GM12878 (cell line): ENCODE results near the gene PANK1. TPM values are rescaled to one million over a fixed set of nuclear protein-coding genes. Genes with fewer than 3 reads are reported as not detected.

Source experiments
- ATAC-seq: fragments of 200-7000 bp; cut with Tn5 transposase; 3 replicates; pipeline ENCODE4 v1.9.1; 2020; ENCODE audit warnings: mild to moderate bottlenecking, moderate library complexity
- BruUV-seq: library from RNA; stranded (reverse); fragments of 400-500 nt; replicated peaks from 2 replicates; lab custom pipeline; 2021; lab: Mats Ljungman, UMichigan
- CTCF ChIA-PET: fragments of 300-600 bp; sonication (Branson Sonifier 250); formaldehyde crosslinking; extraction: SDS; loops from one replicate; lab custom pipeline; 2021; ENCODE audit warnings: inconsistent platforms; lab: Yijun Ruan, JAX
- POLR2A ChIA-PET: fragments of 350-600 bp; formaldehyde crosslinking; extraction: SDS; loops from one replicate; lab custom pipeline; 2021; ENCODE audit warnings: inconsistent platforms; lab: Charles Lee
- RAD21 ChIA-PET: fragments of 300-600 bp; sonication (Branson Sonifier 250); formaldehyde crosslinking; loops from one replicate; lab custom pipeline; 2023; ENCODE audit warnings: antibody characterized with exemption; ENCODE audit not compliant: unreplicated experiment; lab: Charles Lee
- SMC1A ChIA-PET: fragments of 300-600 bp; sonication (Branson Sonifier 250); formaldehyde crosslinking; loops from one replicate; lab custom pipeline; 2023; ENCODE audit not compliant: unreplicated experiment, uncharacterized antibody; lab: Charles Lee
- DNase-seq: peaks from one replicate; pipeline ENCODE4 v3.0.0-alpha.2; 2011; ENCODE audit warnings: low read depth, low spot score
- FAIRE-seq: peaks from 3 replicates; lab custom pipeline; 2011; peaks lifted over from hg19 to GRCh38; lab: Jason Lieb, UNC
- H2AFZ ChIP-seq: 2 replicates; pipeline ENCODE4 v1.6.0; 2011; ENCODE audit warnings: low read depth, low read length, control low read depth; ENCODE audit not compliant: control insufficient read depth
- H3K27ac ChIP-seq: 2 replicates; pipeline ENCODE4 v1.5.1; 2011; ENCODE audit warnings: control low read depth; ENCODE audit not compliant: control insufficient read depth, insufficient read depth
- H3K27me3 ChIP-seq, 2 experiments: replicated peaks in 1 of 2; 2 replicates each; pipeline versions ENCODE4 v1.6.0 to v1.6.1; 2011; ENCODE audit warnings: low read length in 1 of 2; ENCODE audit not compliant: control insufficient read depth in 2 of 2, insufficient read depth in 2 of 2
- H3K36me3 ChIP-seq, 2 experiments: 2 replicates each; pipeline ENCODE4 v1.5.1; 2011; ENCODE audit warnings: low read length in 1 of 2; ENCODE audit not compliant: control insufficient read depth in 2 of 2, insufficient read depth in 2 of 2
- H3K4me1 ChIP-seq: 2 replicates; pipeline ENCODE4 v1.6.1; 2011; ENCODE audit warnings: mild to moderate bottlenecking, low read length, moderate library complexity, mixed read lengths; ENCODE audit not compliant: control insufficient read depth, insufficient read depth
- H3K4me2 ChIP-seq: 2 replicates; pipeline ENCODE4 v1.6.0; 2011; ENCODE audit warnings: control low read depth; ENCODE audit not compliant: control insufficient read depth, insufficient read depth
- H3K4me3 ChIP-seq: fragments of 200-600 bp; sonication (generic); 2 replicates; pipeline ENCODE4 v1.5.1; 2016
- H3K79me2 ChIP-seq: 2 replicates; pipeline ENCODE4 v1.6.0; 2011; ENCODE audit warnings: low read length; ENCODE audit not compliant: control insufficient read depth, insufficient read depth
- H3K9ac ChIP-seq: 2 replicates; pipeline ENCODE4 v1.8.0; 2011; ENCODE audit warnings: low read length, control low read depth, mixed read lengths; ENCODE audit not compliant: control insufficient read depth, insufficient read depth
- H3K9me3 ChIP-seq: replicated peaks from 3 replicates; pipeline ENCODE4 v1.5.1; 2011; ENCODE audit warnings: mild to moderate bottlenecking, low read length; ENCODE audit not compliant: control insufficient read depth, insufficient read depth
- H4K20me1 ChIP-seq: 2 replicates; pipeline ENCODE4 v1.6.0; 2011; ENCODE audit not compliant: control insufficient read depth, insufficient read depth
- ATF2 ChIP-seq: IDR thresholded peaks from 2 replicates; pipeline ENCODE4 v1.6.1; 2012; ENCODE audit warnings: low read length, inconsistent platforms
- ATF7 ChIP-seq: fragments of 450-650 bp; IDR thresholded peaks from 2 replicates; pipeline ENCODE4 v1.6.1; 2016; ENCODE audit warnings: low read depth, mild to moderate bottlenecking
- BACH1 ChIP-seq: fragments of 450-650 bp; IDR thresholded peaks from 2 replicates; pipeline ENCODE4 v1.6.1; 2017; ENCODE audit warnings: mild to moderate bottlenecking, borderline replicate concordance
- CBX3 ChIP-seq: fragments of 200-600 bp; sonication (generic); IDR thresholded peaks from 2 replicates; pipeline ENCODE4 v1.6.1; 2016; ENCODE audit warnings: low read depth, borderline replicate concordance
- ELK1 ChIP-seq: IDR thresholded peaks from 2 replicates; pipeline ENCODE4 v1.6.1; 2012; ENCODE audit warnings: low read depth, low read length, improper control_type of control experiment
- MTA2 ChIP-seq: fragments of 450-650 bp; IDR thresholded peaks from 2 replicates; pipeline ENCODE4 v1.6.1; 2016; ENCODE audit warnings: low read depth, mild to moderate bottlenecking, moderate library complexity
- NR2C2 ChIP-seq: IDR thresholded peaks from 2 replicates; pipeline ENCODE4 v1.6.1; 2011; ENCODE audit warnings: borderline replicate concordance, low read depth; ENCODE audit not compliant: control insufficient read depth, insufficient read length
- REST ChIP-seq: IDR thresholded peaks from 2 replicates; pipeline ENCODE4 v1.6.1; 2012; ENCODE audit warnings: mild to moderate bottlenecking, low read depth, low read length
- SIN3A ChIP-seq: IDR thresholded peaks from 2 replicates; pipeline ENCODE4 v1.6.1; 2012; ENCODE audit warnings: low read depth, low read length, improper control_type of control experiment
- TCF7 ChIP-seq: IDR thresholded peaks from 2 replicates; pipeline ENCODE4 v1.6.1; 2014; ENCODE audit warnings: antibody characterized with exemption, borderline replicate concordance
- WGBS: methylation state at CpG from one replicate; pipeline ENCODE4 v1.1.6; 2016; ENCODE audit warnings: low lambda C conversion rate; ENCODE audit not compliant: insufficient replicate concordance, insufficient coverage; ENCODE audit errors: missing lambda C conversion rate; 5-methylcytosine and 5-hydroxymethylcytosine counted together
- in situ Hi-C: fragments of 300-500 bp; cut with MboI; formaldehyde crosslinking; loops from 9 replicates; pipeline ENCODE4 v1.14.3; 2018; ENCODE audit warnings: mixed read lengths
- intact Hi-C: fragments of 100-400 bp; cut with micrococcal nuclease; formaldehyde crosslinking; loops from one replicate; pipeline ENCODE4 v1.14.2; 2022; ENCODE audit not compliant: unreplicated experiment
- polyA plus RNA-seq, 11 experiments: library from polyadenylated mRNA; depleted of rRNA in 4 of 11; unstranded in 6 of 11; stranded (reverse) in 5 of 11; fragments of >200 nt; fragmentation: Nextera tagmentation in 4 of 11; fragmentation: Illumina TruSeq in 1 of 11; extraction: Ambion mirVana in 4 of 11; extraction: Trizol in 1 of 11; gene quantifications; 1 replicate in 1 of 11; 2 replicates in 10 of 11; pipeline versions ENCODE4 v1.2.1 to v1.2.3, GENCODE V29; 2011 to 2016; ENCODE audit warnings: inconsistent platforms in 2 of 11, missing spikeins in 2 of 11, low read depth in 1 of 11
- total RNA-seq, 4 experiments: library from RNA; depleted of rRNA in 3 of 4; stranded (reverse); fragments of >200 nt in 3 of 4; fragmentation: Illumina TruSeq in 1 of 4; extraction: Trizol in 1 of 4; gene quantifications; 2 replicates each; pipeline versions ENCODE4 v1.2.1 to v1.2.3, GENCODE V29; 2013 to 2021

Gene PANK1
- total and polyA plus RNA-seq, 10 of the 15 experiments (the other 5 are each of a cell fraction or from before 2014, with no cell fraction given), result 1.9 to 10.6 (median 5.8) TPM

GRCh38 chr10:89601728-89602361 lies 43.2 kb downstream of the PANK1 start:
- intact Hi-C loops, result no loop called here
- Histone ChIP-seq H3K27ac (no peak overlapping the region), H3K9me3 (no peaks in the 10 kb centered on the region), H3K4me3 (no peak overlapping the region), H4K20me1 (no peaks in the 10 kb centered on the region), H3K79me2 (no peaks in the 10 kb centered on the region), H3K4me2 (no peak overlapping the region), H3K9ac (no peak overlapping the region), H3K27me3 (no peaks in the 10 kb centered on the region), H3K36me3 (peaks cover 0 to 7% of the 10 kb centered on the region in 2 experiments; a peak in 1 of 4 replicates), H3K4me1 (no peaks in the 10 kb centered on the region), H2AFZ (no peak overlapping the region)
- TF ChIP-seq ATF2 (no peak), CBX3 (no peak), ATF7 (no peak), TCF7 (no peak), BACH1 (no peak), SIN3A (no peak)
- no peak for FAIRE-seq
- in situ Hi-C loops, result no loop called here
- DNase-seq, result no peak
- ATAC-seq, result no peak
- WGBS, result 98% methylated on average over 2 of the region's 2 CpGs
- RAD21 ChIA-PET, result no interaction called here
- POLR2A ChIA-PET, result interaction anchor here (0.5 kb wide), 1 partner anchor 486 kb away, joined by 4 read pairs; no protein-coding TSS in a partner anchor
- BruUV-seq, result no TSS peak
- CTCF ChIA-PET, result no interaction called here
- SMC1A ChIA-PET, result interaction anchor here (2.0 kb wide), 1 partner anchor 8 kb away, joined by 8 read pairs; no protein-coding TSS in a partner anchor

GRCh38 chr10:89600041-89600440 lies 45.0 kb downstream of the PANK1 start:
- DNase-seq, result no peak
- Histone ChIP-seq H3K4me3 (no peak overlapping the region), H4K20me1 (no peaks in the 10 kb centered on the region), H3K27ac (no peak overlapping the region), H3K79me2 (no peaks in the 10 kb centered on the region), H3K4me2 (no peak overlapping the region), H3K27me3 (no peaks in the 10 kb centered on the region), H3K9me3 (no peaks in the 10 kb centered on the region), H3K9ac (no peak overlapping the region), H3K36me3 (peaks cover 0 to 7% of the 10 kb centered on the region in 2 experiments; a peak in 1 of 4 replicates), H2AFZ (no peak overlapping the region), H3K4me1 (no peaks in the 10 kb centered on the region)
- ChIA-PET SMC1A (no interaction called here), CTCF (no interaction called here), RAD21 (no interaction called here), POLR2A (no interaction called here)
- no peak for ATAC-seq
- FAIRE-seq, result no peak
- intact Hi-C loops (no loop called here), in situ Hi-C loops (no loop called here)
- BruUV-seq, result no TSS peak
- 88% methylated on average over 3 of the region's 3 CpGs for WGBS
- TF ChIP-seq MTA2, result no peak
- no peak for TF ChIP-seq TCF7
- TF ChIP-seq NR2C2, result no peak
- no peak for TF ChIP-seq REST
- no peak for TF ChIP-seq ELK1
